ENCODE data around the gene GSG1L.

GSG1L gene

GRCh38 chr16:28092721-28093384 lies 29.3 kb upstream of the GSG1L start:
- no peaks in the 10 kb centered on the region for H3K27me3 ChIP-seq (ENCODE audit: control insufficient read depth in 5 of 5, insufficient read depth in 4 of 5, low read length in 5 of 5)
- H3K4me1 ChIP-seq (ENCODE audit: control insufficient read depth in 5 of 5, insufficient read depth in 5 of 5, low read length in 5 of 5): no peaks in the 10 kb centered on the region
- no peaks in the 10 kb centered on the region for H3K9me3 ChIP-seq (ENCODE audit: control insufficient read depth in 5 of 5, low read length in 5 of 5)
- H3K27ac ChIP-seq (ENCODE audit: low read depth, low read length): no peak overlapping the region
- H3K4me3 ChIP-seq (ENCODE audit: low read depth in 1 of 5, low read length in 5 of 5): no peak overlapping the region
- peaks cover 0 to 18% (median 12%) of the 10 kb centered on the region in 5 donors for H3K36me3 ChIP-seq (ENCODE audit: control insufficient read depth in 5 of 5, insufficient read depth in 5 of 5, low read length in 5 of 5)
- H3K9ac ChIP-seq (ENCODE audit: low read length in 5 of 5): no peak overlapping the region

- H3K27me3 ChIP-seq (ENCODE audit: control insufficient read depth in 5 of 5, insufficient read depth in 4 of 5, low read length in 5 of 5): no peaks in the 10 kb centered on the region
These were observed 28.1 kb upstream of the GSG1L start for GRCh38 chr16:28091656-28092055.

DNA sequence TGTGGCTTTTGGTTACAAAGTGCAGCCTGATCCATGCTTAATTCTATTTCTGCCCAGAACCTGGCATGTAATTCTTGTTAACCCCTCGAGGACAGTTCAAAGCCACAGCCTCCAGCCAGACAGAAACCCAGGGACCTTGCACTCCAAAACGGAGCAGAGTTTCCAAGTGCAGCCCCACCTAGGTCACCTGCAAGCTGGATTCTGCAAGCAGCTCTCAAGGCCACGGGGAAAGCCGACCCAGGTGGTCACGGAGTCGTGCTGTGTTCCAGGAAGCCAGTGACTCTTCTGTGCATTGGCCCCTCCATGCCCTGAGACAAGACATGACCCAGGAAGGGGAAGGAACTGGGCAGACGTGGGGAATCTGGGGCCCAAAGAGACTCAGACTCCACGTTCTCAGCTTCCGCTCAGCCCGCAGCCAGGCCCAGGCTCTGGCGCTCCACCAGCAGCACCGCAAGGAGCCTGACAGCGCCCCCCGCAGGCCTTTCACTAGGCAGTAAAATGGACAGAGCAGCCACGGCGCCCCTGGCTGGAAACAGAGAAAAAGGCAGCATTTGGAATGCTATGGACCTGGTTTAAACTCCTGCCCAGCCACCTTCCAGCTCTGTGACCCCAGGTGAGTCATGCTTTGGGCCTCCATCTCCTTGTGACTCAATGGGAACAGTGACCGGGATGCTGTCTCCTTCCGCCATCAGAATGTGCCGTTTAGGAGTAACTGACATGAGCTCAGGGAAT lies 27.3 kb upstream of the GSG1L start:
- no peaks in the 10 kb centered on the region for H3K9me3 ChIP-seq (ENCODE audit: control insufficient read depth in 5 of 5, low read length in 5 of 5)
- H3K4me1 ChIP-seq (ENCODE audit: control insufficient read depth in 5 of 5, insufficient read depth in 5 of 5, low read length in 5 of 5): no peaks in the 10 kb centered on the region
- H3K9ac ChIP-seq (ENCODE audit: low read length in 5 of 5): no peak overlapping the region
- H3K4me3 ChIP-seq (ENCODE audit: low read depth in 1 of 5, low read length in 5 of 5): no peak overlapping the region
- no peak overlapping the region for H3K27ac ChIP-seq (ENCODE audit: low read depth, low read length)
- no peaks in the 10 kb centered on the region for H3K27me3 ChIP-seq (ENCODE audit: control insufficient read depth in 5 of 5, insufficient read depth in 4 of 5, low read length in 5 of 5)
- H3K36me3 ChIP-seq (ENCODE audit: control insufficient read depth in 5 of 5, insufficient read depth in 5 of 5, low read length in 5 of 5): peaks cover 0 to 3% (median 0%) of the 10 kb centered on the region in 5 donors

More at GRCh38 chr16:28091656-28092055, 28.1 kb upstream of the GSG1L start:
- H3K36me3 ChIP-seq (ENCODE audit: control insufficient read depth in 5 of 5, insufficient read depth in 5 of 5, low read length in 5 of 5): peaks cover 0 to 6% (median 2%) of the 10 kb centered on the region in 5 donors
- no peak overlapping the region for H3K27ac ChIP-seq (ENCODE audit: low read depth, low read length)
- H3K9ac ChIP-seq (ENCODE audit: low read length in 5 of 5): no peak overlapping the region
- H3K4me3 ChIP-seq (ENCODE audit: low read depth in 1 of 5, low read length in 5 of 5): no peak overlapping the region
- H3K9me3 ChIP-seq (ENCODE audit: control insufficient read depth in 5 of 5, low read length in 5 of 5): no peaks in the 10 kb centered on the region
- no peaks in the 10 kb centered on the region for H3K4me1 ChIP-seq (ENCODE audit: control insufficient read depth in 5 of 5, insufficient read depth in 5 of 5, low read length in 5 of 5)

- H3K9me3 ChIP-seq (ENCODE audit: control insufficient read depth in 5 of 5, low read length in 5 of 5): no peaks in the 10 kb centered on the region
- H3K27me3 ChIP-seq (ENCODE audit: control insufficient read depth in 5 of 5, insufficient read depth in 4 of 5, low read length in 5 of 5): peaks cover 0 to 5% (median 0%) of the 10 kb centered on the region in 5 donors
- no peak overlapping the region for H3K9ac ChIP-seq (ENCODE audit: low read length in 5 of 5)
- H3K36me3 ChIP-seq (ENCODE audit: control insufficient read depth in 5 of 5, insufficient read depth in 5 of 5, low read length in 5 of 5): peaks cover 0 to 3% (median 0%) of the 10 kb centered on the region in 5 donors
- no peak overlapping the region for H3K27ac ChIP-seq (ENCODE audit: low read depth, low read length)
- H3K4me1 ChIP-seq (ENCODE audit: control insufficient read depth in 5 of 5, insufficient read depth in 5 of 5, low read length in 5 of 5): no peaks in the 10 kb centered on the region
- H3K4me3 ChIP-seq (ENCODE audit: low read depth in 1 of 5, low read length in 5 of 5): no peak overlapping the region
These were observed 26.5 kb upstream of the GSG1L start for GRCh38 chr16:28089992-28090365.

DNA sequence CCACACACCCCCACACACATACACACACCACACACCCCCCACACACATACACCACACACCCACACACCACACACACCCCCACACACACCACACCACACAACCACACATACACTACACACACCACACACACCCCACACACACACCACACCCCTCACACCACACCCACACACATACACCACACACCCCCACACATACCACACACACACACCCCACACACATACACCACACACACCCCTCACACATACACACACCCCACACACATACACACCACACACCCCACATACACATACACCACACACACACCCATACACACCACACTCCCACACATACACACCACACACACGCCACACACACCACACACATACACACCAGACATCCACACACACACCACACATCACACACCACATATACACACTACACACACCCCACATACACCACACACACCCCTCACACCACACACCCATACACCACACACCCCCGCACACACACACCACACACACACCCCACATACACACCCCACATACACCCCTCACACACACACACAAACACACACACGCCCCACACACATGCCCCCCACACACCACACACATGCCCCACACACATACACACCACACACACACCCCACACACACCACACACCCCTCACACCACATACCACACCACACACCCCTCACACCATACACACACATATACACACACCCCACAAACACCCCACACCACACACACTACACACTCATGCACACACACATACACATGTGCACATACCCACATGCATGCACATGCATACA lies 25.9 kb upstream of the GSG1L start:
- H3K4me3 ChIP-seq (ENCODE audit: low read depth in 1 of 5, low read length in 5 of 5): no peak overlapping the region
- H3K4me1 ChIP-seq (ENCODE audit: control insufficient read depth in 5 of 5, insufficient read depth in 5 of 5, low read length in 5 of 5): no peaks in the 10 kb centered on the region
- H3K27me3 ChIP-seq (ENCODE audit: control insufficient read depth in 5 of 5, insufficient read depth in 4 of 5, low read length in 5 of 5): peaks cover 0 to 5% (median 0%) of the 10 kb centered on the region in 5 donors
- H3K36me3 ChIP-seq (ENCODE audit: control insufficient read depth in 5 of 5, insufficient read depth in 5 of 5, low read length in 5 of 5): peaks cover 0 to 3% (median 0%) of the 10 kb centered on the region in 5 donors
- H3K9ac ChIP-seq (ENCODE audit: low read length in 5 of 5): no peak overlapping the region
- H3K27ac ChIP-seq (ENCODE audit: low read depth, low read length): no peak overlapping the region
- no peaks in the 10 kb centered on the region for H3K9me3 ChIP-seq (ENCODE audit: control insufficient read depth in 5 of 5, low read length in 5 of 5)

- Histone ChIP-seq H3K4me3 (ENCODE audit: low read depth in 1 of 5, low read length in 5 of 5) (no peak overlapping the region), H3K27ac (ENCODE audit: low read depth, low read length) (no peak overlapping the region), H3K9me3 (ENCODE audit: control insufficient read depth in 5 of 5, low read length in 5 of 5) (no peaks in the 10 kb centered on the region), H3K4me1 (ENCODE audit: control insufficient read depth in 5 of 5, insufficient read depth in 5 of 5, low read length in 5 of 5) (no peaks in the 10 kb centered on the region), H3K36me3 (ENCODE audit: control insufficient read depth in 5 of 5, insufficient read depth in 5 of 5, low read length in 5 of 5) (no peaks in the 10 kb centered on the region), H3K27me3 (ENCODE audit: control insufficient read depth in 5 of 5, insufficient read depth in 4 of 5, low read length in 5 of 5) (peaks cover 0 to 5% (median 0%) of the 10 kb centered on the region in 5 donors), H3K9ac (ENCODE audit: low read length in 5 of 5) (no peak overlapping the region)
These were observed 24.3 kb upstream of the GSG1L start for GRCh38 chr16:28087675-28088300.

GRCh38 chr16:28087140-28087660 lies 23.7 kb upstream of the GSG1L start:
- Histone ChIP-seq H3K27ac (ENCODE audit: low read depth, low read length) (no peak overlapping the region), H3K4me3 (ENCODE audit: low read depth in 1 of 5, low read length in 5 of 5) (no peak overlapping the region), H3K36me3 (ENCODE audit: control insufficient read depth in 5 of 5, insufficient read depth in 5 of 5, low read length in 5 of 5) (no peaks in the 10 kb centered on the region), H3K27me3 (ENCODE audit: control insufficient read depth in 5 of 5, insufficient read depth in 4 of 5, low read length in 5 of 5) (peaks cover 0 to 5% (median 0%) of the 10 kb centered on the region in 5 donors), H3K9me3 (ENCODE audit: control insufficient read depth in 5 of 5, low read length in 5 of 5) (no peaks in the 10 kb centered on the region), H3K9ac (ENCODE audit: low read length in 5 of 5) (no peak overlapping the region), H3K4me1 (ENCODE audit: control insufficient read depth in 5 of 5, insufficient read depth in 5 of 5, low read length in 5 of 5) (no peaks in the 10 kb centered on the region)

GRCh38 chr16:28086186-28087139 lies 22.9 kb upstream of the GSG1L start:
- Histone ChIP-seq H3K27me3 (ENCODE audit: control insufficient read depth in 5 of 5, insufficient read depth in 4 of 5, low read length in 5 of 5) (peaks cover 0 to 5% (median 0%) of the 10 kb centered on the region in 5 donors), H3K27ac (ENCODE audit: low read depth, low read length) (no peak overlapping the region), H3K4me1 (ENCODE audit: control insufficient read depth in 5 of 5, insufficient read depth in 5 of 5, low read length in 5 of 5) (no peaks in the 10 kb centered on the region), H3K9me3 (ENCODE audit: control insufficient read depth in 5 of 5, low read length in 5 of 5) (no peaks in the 10 kb centered on the region), H3K9ac (ENCODE audit: low read length in 5 of 5) (no peak overlapping the region), H3K4me3 (ENCODE audit: low read depth in 1 of 5, low read length in 5 of 5) (no peak overlapping the region), H3K36me3 (ENCODE audit: control insufficient read depth in 5 of 5, insufficient read depth in 5 of 5, low read length in 5 of 5) (no peaks in the 10 kb centered on the region)

Measured in subcutaneous abdominal adipose tissue (tissue), 5 donors.